GM19324 (cell line): ENCODE data around the gene SLC18A2.
"Not testable (repeated sequence)": the region's sequence is repeated elsewhere in the genome, so short reads cannot be mapped to it uniquely, and the experiment has no call there.

Experiments
- ATAC-seq: cut with Tn5 transposase; IDR thresholded peaks from one replicate; pipeline ENCODE4 v1.9.1; 2021; ENCODE audit warnings: mild to moderate bottlenecking, moderate library complexity; ENCODE audit not compliant: unreplicated experiment, low FRiP score

Gene SLC18A2

DNA sequence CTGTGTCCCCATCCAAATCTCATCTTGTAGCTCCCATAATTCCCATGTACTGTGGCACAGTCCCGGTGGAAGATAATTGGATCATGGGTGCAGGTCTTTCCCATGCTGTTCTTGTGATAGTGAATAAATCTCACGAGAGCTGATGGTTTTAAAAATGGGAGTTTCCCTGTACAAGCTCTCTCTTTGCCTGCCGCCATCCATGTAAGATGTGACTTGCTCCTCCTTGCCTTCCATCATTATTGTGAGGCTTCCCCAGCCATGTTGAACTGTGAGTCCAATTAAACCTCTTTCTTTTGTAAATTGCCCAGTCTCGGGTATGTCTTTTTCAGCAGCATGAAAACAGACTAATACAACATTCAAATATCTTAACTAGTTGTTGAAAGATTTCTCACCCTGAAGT lies 10.8 kb upstream of the SLC18A2 start:
- ATAC-seq = not testable (repeated sequence)

GRCh38 chr10:117237401-117237991 lies 3.4 kb upstream of the SLC18A2 start:
- no peak for ATAC-seq

DNA sequence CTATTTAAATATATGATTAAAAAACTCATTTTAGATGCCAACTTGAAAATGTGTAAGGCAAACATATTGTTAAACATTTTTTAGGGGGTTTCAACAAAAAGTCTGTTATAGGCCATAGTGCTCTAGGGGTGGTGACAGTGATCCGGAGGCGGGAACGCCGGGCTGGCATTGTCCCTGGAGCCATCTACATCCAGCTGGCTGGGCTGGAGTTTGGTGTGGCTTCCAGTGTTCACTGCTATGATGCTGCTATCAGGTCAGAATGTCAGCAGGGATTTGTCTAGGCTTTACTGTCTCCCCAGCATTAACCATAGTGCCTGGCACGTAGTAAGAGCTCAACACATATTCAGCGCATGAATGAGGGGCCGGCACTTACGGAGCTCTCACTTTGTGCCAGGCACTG lies 1.9 kb upstream of the SLC18A2 start:
- no peak for ATAC-seq

DNA sequence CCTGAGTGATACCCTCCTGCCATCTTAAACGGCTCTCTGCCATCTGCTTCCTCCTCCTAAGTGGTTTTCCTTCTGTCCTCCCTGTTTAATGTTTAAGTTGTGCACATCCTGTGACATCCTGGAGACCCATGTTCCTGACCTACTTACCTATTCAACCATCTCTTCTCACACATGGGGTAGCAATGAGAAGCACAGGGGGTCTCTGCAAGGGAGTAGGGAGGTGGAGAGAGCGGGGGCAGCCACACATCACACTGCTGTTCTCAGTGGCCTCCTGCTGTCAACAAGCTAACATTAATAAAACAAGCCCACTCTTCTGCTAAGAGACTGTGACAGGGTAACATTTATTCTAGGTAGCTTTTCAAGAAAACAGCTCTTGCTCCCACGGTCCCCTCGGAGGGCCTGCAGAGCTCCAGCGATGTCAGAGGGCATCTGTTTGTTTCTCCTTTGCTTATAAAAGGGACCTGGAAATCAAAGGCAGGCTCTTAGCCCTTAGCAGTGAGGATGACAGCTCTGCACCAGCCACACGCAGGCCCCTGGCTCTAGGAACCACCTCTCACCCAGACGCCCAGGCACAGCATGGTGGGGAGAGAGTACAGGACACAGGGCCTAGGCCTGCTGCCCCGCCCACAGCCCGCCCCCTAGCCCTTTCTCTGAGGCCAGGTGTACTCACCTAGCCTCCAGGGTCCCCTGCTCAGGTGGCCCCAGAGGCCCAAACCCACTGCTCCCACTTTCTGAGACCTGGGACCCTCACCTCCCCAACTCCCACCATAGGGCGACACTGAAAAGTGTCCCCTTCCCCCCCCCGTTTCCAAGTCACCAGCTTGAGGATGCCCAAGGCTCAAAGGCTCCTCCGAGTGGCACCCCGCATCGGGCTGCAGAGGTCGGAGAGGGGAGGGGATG lies 943 bp upstream of the SLC18A2 start:
- ATAC-seq = no peak

- no peak for ATAC-seq
Measured at GRCh38 chr10:117241541-117242462, 888 bp downstream of the SLC18A2 start.

DNA sequence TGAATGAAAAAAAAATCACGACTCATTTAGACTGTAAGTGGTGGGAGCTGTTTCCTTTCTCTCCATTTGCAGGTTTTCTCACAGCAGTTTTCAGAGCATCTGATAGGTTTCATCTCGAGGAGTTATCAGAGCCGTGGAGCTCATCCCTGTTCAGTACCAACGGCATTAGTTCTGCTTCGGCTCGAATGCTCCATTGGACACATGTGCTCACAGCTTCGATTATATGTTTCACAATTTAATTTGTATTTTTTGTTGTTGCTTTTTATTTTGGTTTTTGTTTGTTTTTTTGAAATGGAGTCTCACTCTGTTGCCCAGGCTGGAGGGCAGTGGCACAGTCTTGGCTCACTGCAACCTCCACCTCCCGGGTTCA lies 1.5 kb downstream of the SLC18A2 start:
- ATAC-seq = no peak

GRCh38 chr10:117246997-117247671 lies 6.2 kb downstream of the SLC18A2 start:
- no peak for ATAC-seq

GRCh38 chr10:117248750-117249465 lies 8.0 kb downstream of the SLC18A2 start:
- no peak for ATAC-seq

GRCh38 chr10:117249493-117250093 lies 8.7 kb downstream of the SLC18A2 start:
- ATAC-seq = no peak

- no peak for ATAC-seq
Measured at GRCh38 chr10:117250411-117250810, 9.5 kb downstream of the SLC18A2 start.

- ATAC-seq = no peak
Measured at GRCh38 chr10:117253908-117254307, 13.0 kb downstream of the SLC18A2 start.

GRCh38 chr10:117254338-117254737 lies 13.4 kb downstream of the SLC18A2 start:
- ATAC-seq = no peak

GRCh38 chr10:117254774-117255735 lies 14.1 kb downstream of the SLC18A2 start:
- no peak for ATAC-seq

DNA sequence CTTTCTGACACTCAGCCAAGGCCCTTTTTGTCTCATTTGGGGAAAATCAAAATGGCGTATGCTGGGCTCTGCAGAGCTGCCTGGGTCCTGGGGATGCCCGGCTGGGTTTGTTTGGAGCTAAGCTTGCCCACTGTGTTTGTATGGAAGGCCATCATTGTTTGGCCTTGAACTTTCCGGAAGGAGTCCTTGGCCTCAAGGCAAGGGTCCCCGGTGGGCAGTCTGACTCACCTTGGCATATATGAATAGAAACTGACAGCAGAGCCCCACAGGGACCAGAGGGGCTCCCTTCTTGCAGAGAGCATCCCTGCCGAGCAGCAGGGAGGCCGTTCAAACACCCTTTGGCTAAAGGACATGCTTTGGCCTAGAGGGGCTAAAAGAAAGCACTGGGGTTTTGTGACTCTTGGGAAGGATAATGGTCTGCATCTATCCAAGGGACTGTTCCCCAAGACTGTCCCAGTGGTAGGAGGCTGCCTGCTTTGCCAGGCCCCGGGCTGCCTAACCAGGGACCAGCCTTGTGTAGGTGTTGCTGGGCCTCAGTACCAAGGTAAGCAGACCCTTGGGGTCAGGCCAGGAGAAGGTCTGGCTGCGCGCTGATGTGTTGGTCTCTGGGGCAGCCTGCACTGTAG lies 15.0 kb downstream of the SLC18A2 start:
- no peak for ATAC-seq

GRCh38 chr10:117256910-117257309 lies 16.0 kb downstream of the SLC18A2 start:
- no peak for ATAC-seq

DNA sequence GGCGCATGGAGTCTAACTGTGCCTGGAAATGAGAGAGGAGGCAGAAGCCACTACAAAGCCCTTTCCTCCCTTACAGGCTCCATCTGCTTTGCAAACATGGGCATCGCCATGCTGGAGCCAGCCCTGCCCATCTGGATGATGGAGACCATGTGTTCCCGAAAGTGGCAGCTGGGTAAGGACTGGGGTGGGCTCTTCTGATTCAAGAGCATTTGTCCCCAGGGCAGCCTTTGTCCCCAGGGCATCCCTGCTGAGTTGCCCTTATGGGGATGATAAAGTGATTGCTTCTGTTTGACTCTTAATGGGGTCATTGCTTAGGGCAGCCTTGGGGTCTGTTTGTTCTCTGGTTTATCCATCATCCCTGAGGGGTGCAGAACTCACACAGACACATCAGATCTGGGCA lies 16.8 kb downstream of the SLC18A2 start:
- ATAC-seq = no peak

- ATAC-seq = no peak
Measured at GRCh38 chr10:117259279-117259678, 18.4 kb downstream of the SLC18A2 start.

- no peak for ATAC-seq
Measured at GRCh38 chr10:117260084-117260483, 19.2 kb downstream of the SLC18A2 start.
